ENCODE data around the gene CHPT1. TPM values are rescaled to one million over a fixed set of nuclear protein-coding genes. Genes with fewer than 3 reads are reported as not detected.

Gene CHPT1
- total RNA-seq, 1 experiment from 2014 or later = 27.8 TPM

DNA sequence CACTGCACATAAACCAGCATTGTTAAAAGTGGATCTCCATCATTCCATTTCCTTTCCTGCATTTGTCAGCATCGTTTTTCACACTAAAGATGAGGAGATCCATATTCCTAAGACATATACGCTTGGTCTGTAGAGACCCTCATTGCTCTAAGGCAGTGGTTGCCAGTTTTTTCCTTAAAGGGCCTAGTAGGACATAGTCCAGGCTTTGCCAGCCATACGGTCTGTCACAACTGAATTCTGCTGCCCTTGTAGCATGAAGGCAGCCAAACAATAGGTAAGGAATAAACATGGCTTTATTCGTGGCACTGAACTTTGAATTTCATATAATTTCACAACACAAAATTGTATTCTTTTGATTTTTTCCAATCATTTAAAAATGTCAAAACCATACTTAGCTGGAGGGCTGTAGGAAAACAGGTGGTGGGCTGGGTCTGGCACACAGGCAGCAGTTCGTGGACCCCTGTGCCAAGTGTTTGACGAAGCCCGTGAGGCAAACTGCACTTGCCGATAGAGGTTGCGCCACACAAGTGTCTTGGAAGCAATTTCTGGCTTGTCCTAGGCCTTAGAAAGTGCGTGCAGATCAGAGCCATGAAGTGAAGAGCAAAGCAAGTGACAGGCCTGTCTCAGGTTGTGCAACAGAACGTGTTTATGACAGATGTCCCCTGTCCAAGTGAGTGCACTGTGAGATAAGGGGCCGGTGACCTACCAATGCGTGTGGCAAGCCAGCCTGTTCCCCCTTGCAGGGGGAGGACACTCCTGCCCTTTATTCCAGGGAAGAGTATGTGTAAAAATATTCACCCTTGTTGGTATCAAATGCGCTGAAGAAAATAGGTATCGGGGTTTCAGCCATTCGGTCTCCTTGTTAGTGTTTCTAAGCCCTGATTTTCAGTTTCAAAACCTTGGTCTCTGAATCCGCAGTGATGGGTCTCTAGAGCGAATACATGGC lies 916 bp upstream of the CHPT1 start:
- DNase-seq = peak; percentile 30
- no peaks in the 10 kb centered on the region for H3K36me3 ChIP-seq (replicated peaks; ENCODE audit: control insufficient read depth, insufficient read depth, low read length)
- peaks cover 7% of the 10 kb centered on the region for H3K27me3 ChIP-seq (ENCODE audit: control insufficient read depth, insufficient read depth, low read length)
- H3K4me3 ChIP-seq (ENCODE audit: insufficient read depth, low read depth, low read length) = peak overlapping the region; percentile 94

GRCh38 chr12:101697930-101698799 lies 725 bp downstream of the CHPT1 start:
- DNase-seq = peak; percentile 56
- peaks cover 7% of the 10 kb centered on the region for H3K27me3 ChIP-seq (ENCODE audit: control insufficient read depth, insufficient read depth, low read length)
- peak overlapping the region; percentile 94 for H3K4me3 ChIP-seq (ENCODE audit: insufficient read depth, low read depth, low read length)
- no peaks in the 10 kb centered on the region for H3K36me3 ChIP-seq (replicated peaks; ENCODE audit: control insufficient read depth, insufficient read depth, low read length)

- peak overlapping the region; percentile 94 for H3K4me3 ChIP-seq (ENCODE audit: insufficient read depth, low read depth, low read length)
- peak; percentile 38 for DNase-seq
- H3K36me3 ChIP-seq (replicated peaks; ENCODE audit: control insufficient read depth, insufficient read depth, low read length) = no peaks in the 10 kb centered on the region
- peaks cover 7% of the 10 kb centered on the region for H3K27me3 ChIP-seq (ENCODE audit: control insufficient read depth, insufficient read depth, low read length)
These were observed 1.4 kb downstream of the CHPT1 start for GRCh38 chr12:101698800-101699347.

DNA sequence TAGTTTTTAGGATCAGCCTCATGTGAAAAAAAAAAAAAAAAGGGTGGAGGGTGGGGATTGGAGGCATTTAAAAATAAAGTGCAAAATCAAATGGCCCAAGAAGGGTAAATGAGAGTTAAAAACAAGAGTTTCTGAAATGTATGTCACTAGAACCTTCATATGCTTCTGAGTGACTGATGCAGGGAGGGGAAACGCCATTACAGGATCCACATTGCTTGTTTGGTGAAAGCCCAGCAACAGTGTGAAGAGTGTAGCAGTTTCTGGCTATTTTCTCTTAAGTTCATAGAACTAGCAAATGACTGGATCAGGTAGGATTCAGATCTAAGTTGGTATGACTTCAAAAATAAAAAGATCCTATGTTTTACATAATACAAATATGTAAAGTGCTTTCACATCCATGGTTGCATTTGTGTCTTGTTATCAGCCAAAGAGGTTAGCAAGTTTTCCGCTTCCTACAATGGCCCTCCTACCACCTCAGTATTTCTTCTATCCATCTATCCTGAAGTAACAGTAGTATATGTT lies 2.9 kb downstream of the CHPT1 start:
- DNase-seq = no peak
- Histone ChIP-seq H3K27me3 (ENCODE audit: control insufficient read depth, insufficient read depth, low read length) (peaks cover 7% of the 10 kb centered on the region), H3K4me3 (ENCODE audit: insufficient read depth, low read depth, low read length) (no peak overlapping the region), H3K36me3 (replicated peaks; ENCODE audit: control insufficient read depth, insufficient read depth, low read length) (no peaks in the 10 kb centered on the region)

DNA sequence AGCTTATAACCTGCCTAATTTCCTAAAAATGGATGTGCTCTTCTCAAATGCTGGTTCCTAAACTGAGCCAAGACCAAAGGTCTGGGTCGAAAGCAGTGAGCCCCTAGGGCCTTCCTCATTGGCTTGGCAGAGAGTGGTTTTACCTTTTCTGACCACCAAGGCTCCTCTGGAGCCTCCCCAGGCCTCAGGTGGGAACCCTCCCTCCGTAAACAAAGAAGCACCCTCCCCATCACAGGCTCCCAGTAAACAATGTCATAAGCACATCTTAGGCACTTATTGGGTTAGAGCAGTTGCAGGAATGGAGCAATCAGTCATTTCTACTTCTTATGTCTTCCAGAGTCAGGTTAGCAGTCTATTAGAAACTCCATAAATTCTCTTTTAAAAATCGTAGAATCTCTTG lies 6.0 kb downstream of the CHPT1 start:
- H3K36me3 ChIP-seq (replicated peaks; ENCODE audit: control insufficient read depth, insufficient read depth, low read length) = no peaks in the 10 kb centered on the region
- no peaks in the 10 kb centered on the region for H3K27me3 ChIP-seq (ENCODE audit: control insufficient read depth, insufficient read depth, low read length)
- no peak overlapping the region for H3K4me3 ChIP-seq (ENCODE audit: insufficient read depth, low read depth, low read length)
- peak; percentile 40 for DNase-seq

- Histone ChIP-seq H3K27me3 (ENCODE audit: control insufficient read depth, insufficient read depth, low read length) (no peaks in the 10 kb centered on the region), H3K4me3 (ENCODE audit: insufficient read depth, low read depth, low read length) (no peak overlapping the region), H3K36me3 (replicated peaks; ENCODE audit: control insufficient read depth, insufficient read depth, low read length) (no peaks in the 10 kb centered on the region)
- DNase-seq = no peak
These were observed 9.0 kb downstream of the CHPT1 start for GRCh38 chr12:101706403-101706802.

DNA sequence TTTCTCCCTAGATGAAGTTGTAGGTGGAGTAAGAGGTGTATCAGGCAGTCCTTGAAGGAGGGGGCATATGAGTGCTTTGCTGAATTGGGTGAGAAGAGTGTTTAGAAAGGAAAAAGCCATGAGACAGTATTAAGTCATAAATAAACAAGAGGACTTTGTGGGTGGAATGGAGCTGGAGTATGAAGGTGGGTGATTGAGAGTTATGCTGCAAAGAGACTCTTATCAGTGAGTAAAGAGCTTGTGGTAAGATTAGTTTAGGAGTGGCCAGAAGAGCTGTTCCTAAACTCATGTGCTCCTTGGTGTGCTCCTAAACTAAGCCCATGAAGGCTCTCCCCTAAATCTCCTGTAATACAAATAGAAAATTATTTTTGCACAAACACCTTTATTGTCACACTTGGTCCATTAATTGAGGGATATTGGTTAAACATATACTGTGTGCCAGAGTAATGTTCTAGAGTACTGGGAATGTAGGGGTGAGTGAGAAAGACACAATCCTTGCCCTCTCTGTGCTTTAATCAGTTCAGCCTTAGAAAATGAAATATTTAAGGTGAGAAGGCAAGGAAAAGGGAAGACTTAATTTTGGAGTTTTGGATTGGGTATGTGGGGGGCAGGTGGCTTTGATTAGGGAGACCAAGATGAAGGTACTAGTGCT lies 9.8 kb downstream of the CHPT1 start:
- DNase-seq = no peak
- H3K36me3 ChIP-seq (replicated peaks; ENCODE audit: control insufficient read depth, insufficient read depth, low read length) = no peaks in the 10 kb centered on the region
- H3K4me3 ChIP-seq (ENCODE audit: insufficient read depth, low read depth, low read length) = no peak overlapping the region
- H3K27me3 ChIP-seq (ENCODE audit: control insufficient read depth, insufficient read depth, low read length) = no peaks in the 10 kb centered on the region

DNA sequence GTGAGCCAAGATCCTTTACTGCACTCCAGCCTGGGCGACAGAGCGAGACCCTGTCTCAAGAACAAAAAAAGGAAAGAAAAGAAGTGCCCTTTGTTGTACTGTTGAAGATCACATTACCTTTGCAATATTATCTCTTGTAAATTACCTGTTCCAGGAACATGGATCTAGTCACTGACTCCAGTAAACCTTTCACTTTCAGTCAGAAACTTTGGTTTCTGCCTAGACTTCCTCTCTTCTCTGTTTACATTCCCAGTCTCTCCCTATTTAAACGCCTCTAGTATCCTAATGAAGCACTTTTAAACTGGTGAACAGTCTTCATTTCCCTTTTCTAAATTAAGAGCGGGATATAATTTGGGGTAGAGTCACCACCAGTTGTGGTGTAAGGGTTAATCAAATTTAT lies 12.8 kb downstream of the CHPT1 start:
- Histone ChIP-seq H3K36me3 (replicated peaks; ENCODE audit: control insufficient read depth, insufficient read depth, low read length) (no peaks in the 10 kb centered on the region), H3K4me3 (ENCODE audit: insufficient read depth, low read depth, low read length) (no peak overlapping the region), H3K27me3 (ENCODE audit: control insufficient read depth, insufficient read depth, low read length) (no peaks in the 10 kb centered on the region)
- DNase-seq = no peak

GRCh38 chr12:101713059-101713682 lies 15.7 kb downstream of the CHPT1 start:
- Histone ChIP-seq H3K36me3 (replicated peaks; ENCODE audit: control insufficient read depth, insufficient read depth, low read length) (no peaks in the 10 kb centered on the region), H3K4me3 (ENCODE audit: insufficient read depth, low read depth, low read length) (no peak overlapping the region), H3K27me3 (ENCODE audit: control insufficient read depth, insufficient read depth, low read length) (no peaks in the 10 kb centered on the region)
- DNase-seq = no peak

GRCh38 chr12:101713930-101714329 lies 16.5 kb downstream of the CHPT1 start:
- Histone ChIP-seq H3K4me3 (ENCODE audit: insufficient read depth, low read depth, low read length) (no peak overlapping the region), H3K27me3 (ENCODE audit: control insufficient read depth, insufficient read depth, low read length) (no peaks in the 10 kb centered on the region), H3K36me3 (replicated peaks; ENCODE audit: control insufficient read depth, insufficient read depth, low read length) (no peaks in the 10 kb centered on the region)
- no peak for DNase-seq

- no peak for DNase-seq
- Histone ChIP-seq H3K27me3 (ENCODE audit: control insufficient read depth, insufficient read depth, low read length) (no peaks in the 10 kb centered on the region), H3K36me3 (replicated peaks; ENCODE audit: control insufficient read depth, insufficient read depth, low read length) (no peaks in the 10 kb centered on the region), H3K4me3 (ENCODE audit: insufficient read depth, low read depth, low read length) (no peak overlapping the region)
These were observed 17.5 kb downstream of the CHPT1 start for GRCh38 chr12:101714877-101715444.

DNA sequence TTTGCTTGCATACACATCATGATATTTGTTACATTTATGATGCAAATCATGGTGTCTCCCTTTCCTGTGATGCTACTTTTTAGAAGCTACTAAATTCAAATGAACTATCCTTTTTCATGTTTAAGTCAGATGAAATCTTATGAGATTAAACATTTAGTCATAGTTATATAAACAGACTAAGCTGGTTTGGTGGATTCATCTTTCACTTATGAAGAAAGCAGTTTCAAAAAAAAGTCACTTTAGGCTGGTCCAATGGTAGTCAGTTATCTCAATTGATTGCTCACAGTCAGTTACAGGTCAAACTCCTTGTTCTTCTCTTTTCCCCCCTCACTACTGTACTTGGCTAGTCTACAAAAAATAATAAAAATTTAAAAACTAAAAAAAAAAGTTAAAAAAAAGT lies 22.1 kb downstream of the CHPT1 start:
- DNase-seq = no peak
- Histone ChIP-seq H3K36me3 (replicated peaks; ENCODE audit: control insufficient read depth, insufficient read depth, low read length) (no peaks in the 10 kb centered on the region; the same call in 1 of the 2 replicates), H3K4me3 (ENCODE audit: insufficient read depth, low read depth, low read length) (no peak overlapping the region), H3K27me3 (ENCODE audit: control insufficient read depth, insufficient read depth, low read length) (no peaks in the 10 kb centered on the region)

GRCh38 chr12:101720118-101720517 lies 22.7 kb downstream of the CHPT1 start:
- no peak overlapping the region for H3K4me3 ChIP-seq (ENCODE audit: insufficient read depth, low read depth, low read length)
- no peak for DNase-seq
- H3K27me3 ChIP-seq (ENCODE audit: control insufficient read depth, insufficient read depth, low read length) = no peaks in the 10 kb centered on the region

More at GRCh38 chr12:101720118-101720517, 22.7 kb downstream of the CHPT1 start:
- H3K36me3 ChIP-seq (replicated peaks; ENCODE audit: control insufficient read depth, insufficient read depth, low read length) = no peaks in the 10 kb centered on the region; the same call in 1 of the 2 replicates

Data from H7 (cell line).